Measurements from ENCODE around the gene CYP20A1.
"Not testable (repeated sequence)": the region's sequence is repeated elsewhere in the genome, so short reads cannot be mapped to it uniquely, and the experiment has no call there.

Gene CYP20A1

DNA sequence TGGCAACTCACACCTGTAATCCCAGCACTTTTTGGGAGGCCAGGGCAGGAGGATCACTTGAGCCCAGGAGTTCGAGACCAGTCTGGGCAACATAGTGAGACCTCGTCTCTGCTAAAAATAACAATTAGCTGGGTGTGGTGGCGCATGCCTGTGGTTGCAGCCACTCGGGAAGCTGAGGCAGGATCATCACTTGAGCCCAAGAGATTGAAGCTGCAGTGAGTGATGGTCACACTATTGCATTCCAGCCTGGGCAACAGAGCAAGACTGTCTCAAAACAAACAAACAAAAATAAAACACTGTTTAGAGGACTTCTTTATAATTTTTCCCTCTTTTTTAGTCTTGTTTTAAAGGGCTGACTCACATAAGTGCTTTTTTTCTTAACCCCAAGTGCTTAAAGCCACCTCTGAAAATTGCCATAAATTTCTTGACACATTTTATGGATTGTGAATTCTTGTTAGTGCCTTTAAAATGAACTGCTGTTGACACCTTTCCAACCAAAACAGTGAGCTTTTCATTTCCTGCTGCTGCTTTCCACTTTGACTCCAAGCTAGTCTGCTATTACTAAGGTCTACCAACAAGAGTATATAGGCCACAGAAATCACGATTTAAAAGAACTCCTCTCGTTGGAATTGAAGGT lies 41.7 kb downstream of the CYP20A1 start:
- DNase-seq (ENCODE audit: low read depth in 2 of 2, low spot score in 1 of 2) = no peak

DNA sequence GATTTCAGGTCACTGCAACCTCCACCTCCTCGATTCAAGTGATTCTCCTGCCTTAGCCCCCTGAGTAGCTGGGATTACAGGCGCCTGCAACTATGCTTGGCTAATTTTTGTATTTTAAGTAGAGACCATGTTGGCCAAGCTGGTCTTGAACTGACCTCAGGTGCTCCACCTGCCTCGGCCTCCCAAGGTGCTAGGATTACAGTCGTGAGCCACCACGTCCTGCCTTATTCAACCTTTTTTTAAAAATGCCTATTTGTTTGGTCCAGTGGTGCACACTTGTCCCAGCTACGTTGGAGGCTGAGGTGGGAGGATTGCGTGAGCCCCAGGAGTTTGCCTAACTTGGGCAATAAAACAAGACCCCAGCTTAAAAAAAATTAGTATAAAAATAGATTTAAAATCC lies 43.3 kb downstream of the CYP20A1 start:
- no peak for DNase-seq (ENCODE audit: low read depth in 2 of 2, low spot score in 1 of 2)

DNA sequence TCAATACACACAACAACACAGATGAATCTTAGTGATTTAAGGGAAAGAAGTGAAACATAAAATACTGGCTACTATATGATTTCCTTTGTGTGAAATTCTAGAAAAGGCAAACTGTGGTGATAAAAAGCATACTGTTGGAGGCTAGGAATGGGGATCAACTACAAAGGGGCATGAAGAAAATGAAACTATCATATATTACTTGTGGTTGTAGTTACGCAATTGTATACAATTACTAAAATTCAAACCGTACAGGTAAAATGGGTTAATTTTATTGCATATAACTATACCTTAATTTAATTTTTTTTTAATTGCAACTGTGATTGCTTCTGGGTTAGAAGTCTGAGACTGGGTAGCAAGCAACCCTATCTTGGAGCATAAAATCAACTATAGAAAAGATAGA lies 47.7 kb downstream of the CYP20A1 start:
- DNase-seq (ENCODE audit: low read depth in 2 of 2, low spot score in 1 of 2) = no peak

DNA sequence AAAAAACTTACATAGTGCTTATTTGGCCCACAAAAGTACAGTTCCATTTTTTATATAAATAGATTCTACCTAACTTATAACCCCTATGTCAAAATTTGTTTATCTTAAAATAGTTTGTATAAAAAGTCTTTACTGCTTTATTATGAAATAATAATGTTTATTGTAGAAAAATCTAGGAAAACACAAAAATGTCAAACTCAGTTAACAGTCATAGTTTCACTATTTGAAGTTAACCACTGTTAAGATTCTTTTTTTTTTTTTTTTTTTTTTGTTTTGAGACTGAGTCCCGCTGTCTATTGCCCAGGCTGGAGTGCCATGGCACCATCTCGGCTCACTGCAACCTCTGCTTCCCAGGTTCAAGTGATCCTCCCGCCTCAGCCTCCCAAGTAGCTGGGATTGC lies 62.8 kb downstream of the CYP20A1 start:
- DNase-seq (ENCODE audit: low read depth in 2 of 2, low spot score in 1 of 2) = no peak

DNA sequence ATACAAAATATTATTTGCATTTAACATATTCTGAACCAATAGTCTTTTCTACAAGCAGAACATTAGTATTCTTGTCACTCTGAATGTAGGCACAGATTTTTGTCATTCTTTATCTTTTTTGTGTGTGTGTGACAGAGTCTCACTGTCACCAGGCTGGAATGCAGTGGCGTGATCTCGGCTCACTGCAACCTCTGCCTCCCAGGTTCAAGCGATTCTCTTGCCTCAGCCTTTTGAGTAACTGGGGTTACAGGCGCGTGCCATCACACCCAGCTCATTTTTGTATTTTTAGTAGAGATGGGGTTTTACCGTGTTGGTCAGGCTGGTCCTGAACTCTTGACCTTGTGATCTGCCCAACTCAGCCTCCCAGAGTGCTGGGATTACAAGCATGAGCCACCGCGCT lies 63.8 kb downstream of the CYP20A1 start:
- not testable (repeated sequence) for DNase-seq (ENCODE audit: low read depth in 2 of 2, low spot score in 1 of 2)

DNA sequence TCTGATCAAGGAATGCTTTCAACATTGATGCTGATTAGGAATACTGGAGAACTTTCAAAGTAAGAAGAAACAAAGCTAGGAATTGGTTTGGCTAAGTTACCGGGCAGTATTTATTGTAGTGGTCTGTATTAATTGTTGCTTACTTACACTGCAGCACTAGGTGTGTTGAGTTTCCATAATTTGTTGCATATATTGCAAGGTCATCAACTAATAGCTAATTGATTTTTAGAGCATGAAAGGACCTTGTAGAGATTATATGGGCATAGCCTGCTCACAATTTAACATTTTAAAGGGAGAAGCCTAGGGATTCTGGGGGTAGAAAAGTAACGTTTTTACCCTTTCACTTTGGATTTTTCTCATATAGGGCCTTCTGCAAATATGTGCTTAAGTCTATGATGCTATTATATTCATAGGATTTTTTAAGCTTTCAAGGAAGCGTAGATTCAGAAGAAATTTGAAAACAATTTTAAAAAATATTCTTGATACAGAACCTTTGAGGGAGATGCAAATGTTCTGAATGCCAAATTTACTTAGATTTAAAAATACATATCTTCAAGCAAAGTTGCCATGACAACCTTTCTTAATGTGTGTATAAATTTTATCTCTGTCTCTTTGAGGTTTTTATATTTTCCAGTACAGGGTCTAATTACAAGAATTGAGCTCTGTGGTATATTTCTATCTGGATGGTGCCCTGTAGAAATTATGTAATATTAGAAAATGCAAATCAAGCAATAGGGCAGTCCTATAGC lies 72.0 kb downstream of the CYP20A1 start:
- no peak for DNase-seq (ENCODE audit: low read depth in 2 of 2, low spot score in 1 of 2)

DNA sequence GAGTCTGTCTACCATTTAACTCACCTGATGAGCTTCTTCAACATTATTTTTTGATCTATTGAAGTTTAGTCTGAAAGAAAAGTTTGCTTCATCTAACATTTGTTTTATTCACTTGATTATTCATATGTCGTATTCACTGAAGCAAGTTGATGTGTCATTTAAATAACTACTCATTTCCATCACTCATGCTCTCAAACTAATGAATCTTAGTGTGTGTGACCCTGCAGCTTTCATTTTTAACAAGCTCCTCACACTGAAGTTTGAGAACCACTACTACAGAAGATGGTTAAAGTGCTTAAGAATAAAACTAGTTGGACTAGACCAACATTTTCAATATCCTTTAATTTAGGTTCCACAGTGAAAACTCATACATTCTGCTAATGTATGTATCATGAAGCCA lies 87.5 kb downstream of the CYP20A1 start:
- no peak for DNase-seq (ENCODE audit: low read depth in 2 of 2, low spot score in 1 of 2)

DNA sequence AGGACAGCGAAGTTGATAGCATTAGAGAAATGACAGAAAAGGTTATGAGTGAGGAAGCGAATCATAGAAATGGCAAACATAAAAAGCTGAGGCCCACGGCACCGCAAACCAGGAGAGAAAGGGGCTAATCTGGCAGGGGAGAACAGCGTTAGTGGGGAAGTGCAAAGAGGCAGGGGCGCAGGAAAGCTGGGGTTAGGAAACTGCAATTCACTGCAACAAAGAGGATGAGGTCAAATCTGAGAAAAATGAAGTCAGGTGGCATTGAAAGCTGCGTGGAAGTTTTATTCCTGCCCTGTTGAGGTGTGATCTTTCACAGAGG lies 88.7 kb downstream of the CYP20A1 start:
- DNase-seq (ENCODE audit: low read depth in 2 of 2, low spot score in 1 of 2) = no peak

DNA sequence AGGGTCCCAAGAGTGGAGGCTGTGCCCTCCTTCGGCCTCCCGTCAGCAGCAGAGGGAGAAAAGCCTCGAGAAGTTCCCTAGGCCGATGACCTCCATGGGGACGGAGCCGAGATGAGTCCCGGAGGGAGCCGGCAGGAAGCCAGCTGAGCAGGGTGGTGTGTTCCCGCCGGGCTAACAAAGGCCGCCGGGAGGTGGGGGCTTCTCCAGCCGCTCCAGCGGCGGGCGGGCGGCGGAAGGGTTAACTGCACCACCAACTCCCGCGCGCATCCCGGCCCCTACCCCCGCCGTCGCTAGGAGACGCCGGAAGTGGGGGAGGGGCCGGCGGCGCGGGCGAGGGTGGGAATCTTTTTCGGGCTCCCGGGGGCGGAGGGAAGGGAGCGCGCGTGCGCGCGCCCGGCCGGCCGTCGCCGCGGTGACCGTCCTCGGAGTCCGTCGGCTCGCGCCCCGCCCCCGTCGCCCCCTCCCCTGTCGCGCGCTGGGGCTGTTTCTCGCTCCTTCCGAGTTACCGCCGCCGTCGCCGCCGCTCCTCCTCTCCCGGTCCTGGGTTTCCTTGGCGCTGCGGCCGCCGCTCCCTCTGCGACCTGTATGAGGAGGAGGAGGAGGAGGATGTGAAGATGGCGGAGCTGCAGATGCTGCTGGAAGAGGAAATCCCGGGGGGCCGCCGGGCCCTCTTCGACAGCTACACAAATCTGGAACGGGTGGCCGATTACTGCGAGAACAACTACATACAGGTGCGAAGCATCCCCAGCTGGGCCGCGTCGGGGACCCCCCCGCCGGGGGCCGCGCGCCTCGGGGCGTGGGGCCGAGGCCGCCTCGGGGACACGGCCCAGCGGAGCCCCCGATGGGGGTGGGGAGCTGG lies 89.3 kb downstream of the CYP20A1 start, which contains the start of gene ABI2:
ABI2 (plus strand) TSS at position 494 of the 859 bp plus-strand sequence; CDS start at position 615, 121 bp downstream.
- peak; percentile 15 to 54 for DNase-seq (ENCODE audit: low read depth in 2 of 2, low spot score in 1 of 2)

DNA sequence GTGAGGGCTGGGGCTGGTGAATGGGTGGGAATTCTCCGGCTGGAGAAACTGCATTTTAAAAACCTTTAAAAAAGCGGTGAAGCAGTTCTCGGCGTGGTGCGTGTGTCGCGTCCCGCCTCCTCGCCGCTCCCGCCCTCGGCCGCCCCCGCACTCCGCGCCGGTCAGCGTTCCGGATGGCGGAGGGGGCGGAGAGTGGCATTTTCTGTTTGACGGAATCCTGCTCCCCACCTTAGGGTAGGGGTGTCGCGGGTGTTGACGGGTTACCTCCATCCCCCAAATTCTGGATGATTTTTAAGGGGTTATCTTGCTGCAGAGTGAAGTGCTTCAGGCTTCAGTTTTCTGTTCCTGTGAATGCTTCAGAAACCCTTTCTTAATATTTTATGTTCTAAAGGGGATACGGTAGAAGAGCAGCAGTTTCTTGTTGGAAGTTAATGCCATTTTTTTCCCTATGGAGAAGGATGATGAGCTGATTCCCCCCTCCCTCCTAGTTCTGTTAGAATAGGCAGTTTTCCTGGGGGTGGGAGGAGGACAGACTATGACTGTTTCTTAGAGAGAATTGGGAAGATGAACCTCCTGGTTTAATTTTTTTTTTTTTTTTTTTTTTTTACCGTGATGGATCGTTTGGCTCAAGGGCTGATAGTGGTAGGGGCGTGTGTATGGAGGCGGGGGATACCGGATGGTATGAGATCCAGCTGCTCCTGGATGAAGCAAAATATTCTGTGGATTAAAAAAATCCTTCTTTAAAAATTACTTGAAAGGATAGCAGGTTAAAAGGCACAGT lies 90.1 kb downstream of the CYP20A1 start:
- DNase-seq (ENCODE audit: low read depth in 2 of 2, low spot score in 1 of 2) = peak in 1 of 2 donors; percentile 2

DNA sequence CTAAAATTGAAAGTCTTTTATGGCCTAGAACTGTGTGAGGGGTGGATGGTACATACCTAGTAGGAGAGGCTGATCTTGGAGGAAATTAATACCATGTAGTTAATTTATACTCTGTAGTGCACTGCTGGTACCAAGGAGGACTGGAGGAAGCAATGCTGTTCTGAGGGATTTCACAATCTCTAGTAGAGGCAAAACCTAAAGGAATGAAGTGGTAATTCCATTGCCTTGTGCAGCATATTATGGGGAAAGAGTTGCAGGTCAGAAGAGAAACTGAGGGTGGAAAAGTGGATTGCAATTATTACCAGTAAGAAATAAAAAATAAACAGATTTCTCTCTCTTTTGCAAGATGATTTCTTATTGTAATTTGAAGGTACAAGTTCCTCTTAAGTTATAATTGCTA lies 91.6 kb downstream of the CYP20A1 start:
- no peak for DNase-seq (ENCODE audit: low read depth in 2 of 2, low spot score in 1 of 2)

DNA sequence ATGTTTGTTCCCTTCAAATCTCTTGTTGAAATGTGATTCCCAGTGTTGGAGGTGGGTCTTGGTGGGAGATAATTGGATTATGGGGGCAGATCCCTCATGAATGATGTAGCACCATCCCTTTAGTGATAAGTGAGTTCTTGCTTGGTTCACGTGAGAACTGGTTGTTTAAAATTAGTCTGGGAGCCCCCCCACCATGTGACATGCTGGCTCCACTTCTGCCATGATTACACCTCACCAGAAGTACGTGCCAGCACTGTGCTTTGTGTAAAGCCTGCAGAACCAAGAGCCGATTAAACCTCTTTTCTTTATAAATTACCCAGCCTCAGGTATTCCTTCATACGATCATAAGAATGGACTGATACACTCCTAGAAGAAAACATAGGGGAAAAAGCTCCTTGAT lies 99.5 kb downstream of the CYP20A1 start:
- no peak for DNase-seq (ENCODE audit: low read depth in 2 of 2, low spot score in 1 of 2)

DNA sequence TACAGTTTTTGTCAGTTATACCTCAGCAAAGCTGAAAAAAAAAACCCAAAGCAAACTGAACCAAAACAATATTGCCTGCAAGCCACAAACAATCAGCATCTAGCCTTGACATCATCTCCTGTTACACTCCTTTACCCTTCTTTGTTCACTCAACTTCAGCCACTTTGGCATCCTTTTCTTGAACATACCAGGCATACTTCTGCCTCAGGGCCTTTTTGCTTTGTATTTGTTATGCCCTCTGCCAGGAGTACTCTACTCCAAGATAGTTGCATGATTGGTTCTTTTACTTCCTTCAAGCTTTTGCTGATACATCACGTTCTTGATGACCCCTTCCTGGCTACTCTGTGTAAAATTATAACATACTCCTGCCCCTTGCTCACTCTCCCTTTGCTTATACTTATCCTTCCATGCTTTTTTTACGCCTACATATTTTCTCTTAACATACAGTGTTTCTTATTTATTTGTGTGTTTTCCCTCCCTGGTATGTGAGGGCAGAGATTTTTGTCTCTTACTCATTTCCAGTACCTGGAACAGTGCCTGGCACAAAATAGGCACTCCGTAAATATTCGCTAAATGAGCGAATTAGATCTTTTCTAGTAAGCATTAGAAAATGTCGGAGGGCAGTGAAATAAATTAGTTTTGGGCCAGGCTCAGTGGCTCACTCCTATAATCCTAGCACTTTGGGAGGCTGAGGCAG lies 102.1 kb downstream of the CYP20A1 start:
- DNase-seq (ENCODE audit: low read depth in 2 of 2, low spot score in 1 of 2) = no peak

DNA sequence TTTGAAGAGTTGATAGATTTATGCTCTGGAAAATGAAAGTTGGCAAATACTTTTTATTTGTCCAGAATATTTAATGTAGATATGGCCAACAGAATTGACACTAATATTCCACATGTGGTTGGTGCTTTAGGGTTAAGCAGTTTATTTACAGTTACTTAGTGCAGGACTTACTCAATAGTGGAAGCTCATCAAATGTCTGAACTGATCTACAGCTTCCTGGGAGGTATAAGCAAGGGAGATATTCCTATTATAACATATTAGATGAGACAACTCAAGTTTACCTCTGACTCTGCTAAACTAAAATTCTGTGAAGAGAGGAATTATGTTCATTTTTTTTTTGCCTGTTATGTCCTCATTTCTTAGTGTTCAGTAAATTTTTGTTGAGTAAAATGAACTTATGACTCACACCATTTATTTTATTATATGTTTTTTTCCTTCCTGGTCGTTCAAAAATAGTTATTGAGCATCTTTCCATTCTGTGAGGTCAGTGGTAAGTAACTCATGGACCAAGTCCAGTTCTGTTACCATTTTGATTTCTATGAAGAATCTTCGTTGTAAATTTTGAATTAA lies 103.0 kb downstream of the CYP20A1 start:
- no peak for DNase-seq (ENCODE audit: low read depth in 2 of 2, low spot score in 1 of 2)

DNA sequence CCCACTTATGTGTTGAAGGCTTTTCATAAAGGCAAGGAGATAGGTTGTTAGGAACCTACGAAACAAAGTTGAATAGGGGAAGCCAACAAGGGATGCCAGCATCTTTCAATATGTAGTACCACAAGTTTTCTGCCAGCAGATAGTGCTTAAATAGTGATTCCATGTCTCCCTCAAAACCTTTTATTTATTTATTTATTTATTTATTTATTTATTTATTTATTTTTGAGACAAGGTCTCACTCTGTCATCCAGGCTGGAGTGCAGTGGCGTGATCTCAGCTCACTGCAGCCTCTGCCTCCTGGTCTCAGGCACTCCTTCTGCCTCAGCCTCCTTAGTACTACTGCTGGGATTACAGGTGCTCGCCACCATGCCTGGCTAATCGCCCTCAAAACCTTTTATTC lies 103.6 kb downstream of the CYP20A1 start:
- DNase-seq (ENCODE audit: low read depth in 2 of 2, low spot score in 1 of 2) = not testable (repeated sequence)

DNA sequence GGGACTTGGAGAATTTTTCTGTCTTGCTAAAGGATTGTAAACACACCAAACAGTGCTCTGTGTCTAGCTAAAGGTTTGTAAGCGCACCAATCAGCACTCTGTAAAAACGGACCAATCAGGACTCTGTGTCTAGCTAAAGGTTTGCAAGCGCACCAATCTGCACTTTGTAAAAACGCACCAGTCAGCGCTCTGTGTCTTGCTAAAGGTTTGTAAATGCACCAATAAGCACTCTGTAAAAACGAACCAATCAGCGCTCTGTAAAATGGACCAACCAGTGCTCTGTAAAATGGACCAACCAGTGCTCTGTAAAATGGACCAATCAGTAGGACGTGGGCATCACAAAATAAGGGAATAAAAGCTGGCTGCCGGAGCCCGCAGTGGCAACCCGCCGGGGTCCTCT lies 105.8 kb downstream of the CYP20A1 start:
- no peak for DNase-seq (ENCODE audit: low read depth in 2 of 2, low spot score in 1 of 2)

DNA sequence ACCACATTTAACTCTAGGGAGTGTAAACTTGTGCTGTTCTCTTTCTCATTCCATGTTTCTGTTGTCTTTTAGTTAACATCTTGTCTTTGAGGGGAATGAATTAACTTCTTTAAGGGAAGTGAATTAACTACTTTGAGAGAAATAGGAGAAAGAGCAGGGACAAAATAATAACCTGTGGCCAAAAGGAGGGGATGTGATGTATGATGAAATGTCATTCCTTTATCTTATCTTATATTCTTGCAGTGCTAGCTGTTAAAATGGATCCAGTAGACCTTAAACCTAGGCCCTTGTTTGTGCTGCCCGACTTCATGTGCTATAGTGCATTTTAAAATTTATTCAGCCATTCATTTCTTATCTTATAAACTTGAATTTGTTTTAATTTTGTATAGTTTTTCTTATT lies 107.8 kb downstream of the CYP20A1 start:
- no peak for DNase-seq (ENCODE audit: low read depth in 2 of 2, low spot score in 1 of 2)

DNA sequence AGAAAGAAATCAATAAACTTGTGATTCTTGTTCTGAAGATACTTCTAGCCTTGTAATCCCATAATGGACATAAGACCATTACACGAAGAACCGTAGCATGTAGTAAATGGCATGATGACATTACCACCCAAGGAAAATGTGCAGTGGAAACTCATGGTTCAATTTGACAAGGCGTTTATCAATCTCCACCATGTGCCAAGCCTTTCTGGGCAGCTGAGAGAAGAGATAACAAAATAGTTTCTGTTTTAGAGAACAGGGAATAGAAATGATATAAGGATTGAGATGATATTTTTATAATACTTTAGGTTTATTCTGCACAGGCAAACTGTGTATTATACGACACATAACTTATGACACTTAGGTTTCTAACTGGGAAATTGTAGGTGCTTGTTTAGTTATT lies 108.6 kb downstream of the CYP20A1 start:
- DNase-seq (ENCODE audit: low read depth in 2 of 2, low spot score in 1 of 2) = no peak

DNA sequence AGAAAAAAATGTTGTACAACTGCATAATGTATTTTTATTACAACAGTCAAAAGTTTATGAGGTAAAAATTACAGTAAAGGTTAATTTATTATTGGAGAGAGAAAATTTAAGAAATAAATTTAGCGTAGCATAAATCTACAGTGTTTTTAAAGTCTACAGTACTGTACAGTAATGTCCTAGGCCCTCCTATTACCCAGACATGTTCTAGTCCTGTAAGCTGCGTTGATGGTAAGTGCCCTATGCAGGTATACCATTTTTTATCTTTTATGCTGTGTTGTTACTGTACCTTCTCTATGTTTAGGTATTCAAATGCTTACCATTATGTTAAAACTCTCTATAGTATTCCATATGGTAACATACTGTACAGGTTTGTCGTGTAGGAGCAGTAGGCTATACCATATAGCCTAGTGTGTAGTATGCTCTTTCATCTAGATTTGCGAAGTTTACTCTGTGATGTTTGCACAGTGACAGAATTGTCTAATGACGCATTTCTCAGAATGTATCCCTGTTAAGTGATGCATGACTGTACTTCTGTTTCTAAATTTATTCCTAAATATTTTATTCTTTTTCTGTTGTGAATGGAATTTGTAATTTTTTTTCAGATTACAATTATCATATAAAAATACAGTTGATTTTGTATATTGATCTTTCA lies 113.9 kb downstream of the CYP20A1 start:
- no peak for DNase-seq (ENCODE audit: low read depth in 2 of 2, low spot score in 1 of 2)

DNA sequence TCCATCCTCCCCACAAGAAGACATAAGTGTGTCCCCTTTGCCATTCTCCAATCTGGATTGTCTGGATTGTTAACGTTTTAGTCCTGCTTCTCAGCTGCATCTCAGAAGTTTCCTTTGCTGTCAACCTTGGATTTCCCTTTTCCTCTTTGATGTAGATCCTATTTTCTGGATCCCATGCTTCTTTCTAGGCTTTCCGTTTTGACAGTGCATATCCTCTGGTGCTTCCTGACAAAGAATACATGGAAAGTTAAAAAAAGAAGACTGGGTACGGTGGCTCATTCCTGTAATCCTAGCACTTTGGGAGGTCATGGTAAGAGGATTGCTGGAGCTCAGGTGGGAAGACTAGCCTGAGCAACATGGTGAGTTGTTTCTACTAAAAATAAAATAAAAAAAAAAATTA lies 116.1 kb downstream of the CYP20A1 start:
- DNase-seq (ENCODE audit: low read depth in 2 of 2, low spot score in 1 of 2) = no peak

Measured in stimulated activated CD8-positive, alpha-beta memory T cell treated with anti-CD3 and anti-CD28 coated beads, Interleukin-4, amount 100 ng/mL, for 4 hours (primary cell).